OCI-LY1 (cell line): ENCODE measurements around the gene HOXC11.

ENCODE experiments used
- H2AFZ ChIP-seq: fragments of 200-600 bp; sonication (generic), shearing (Covaris generic); 2 replicates; pipeline ENCODE4 v1.6.0; 2014; ENCODE audit warnings: antibody characterized with exemption, mild to moderate bottlenecking, low read length
- H3F3A ChIP-seq: fragments of 200-600 bp; sonication (generic), shearing (Covaris generic); 2 replicates; pipeline ENCODE4 v1.6.0; 2014; ENCODE audit warnings: mild to moderate bottlenecking, antibody characterized with exemption, low read length, moderate library complexity; ENCODE audit not compliant: insufficient read depth
- H3K27ac ChIP-seq: fragments of 200-600 bp; sonication (generic); 2 replicates; pipeline ENCODE4 v1.5.1; 2014; ENCODE audit warnings: low read length, mixed run types, mild to moderate bottlenecking, low read depth; ENCODE audit not compliant: poor library complexity, severe bottlenecking
- H3K27me3 ChIP-seq: fragments of 200-600 bp; sonication (generic); 2 replicates; pipeline ENCODE4 v1.6.0; 2014; ENCODE audit warnings: antibody characterized with exemption, mild to moderate bottlenecking, low read length, moderate library complexity; ENCODE audit not compliant: insufficient read depth
- H3K36me3 ChIP-seq: fragments of 200-600 bp; sonication (generic); 2 replicates; pipeline ENCODE4 v1.6.1; 2014; ENCODE audit warnings: mild to moderate bottlenecking, antibody characterized with exemption, low read length, moderate library complexity, mixed read lengths; ENCODE audit not compliant: insufficient read depth
- H3K4me1 ChIP-seq: fragments of 200-600 bp; sonication (generic); 2 replicates; pipeline ENCODE4 v1.5.1; 2014; ENCODE audit warnings: mild to moderate bottlenecking, low read length, moderate library complexity; ENCODE audit not compliant: insufficient read depth, severe bottlenecking
- H3K4me2 ChIP-seq: fragments of 200-600 bp; sonication (generic), shearing (Covaris generic); 2 replicates; pipeline ENCODE4 v1.6.1; 2014; ENCODE audit warnings: low read length
- H3K4me3 ChIP-seq: fragments of 200-600 bp; sonication (generic); 2 replicates; pipeline ENCODE4 v1.5.1; 2014; ENCODE audit warnings: low read length, low read depth, mild to moderate bottlenecking, mixed read lengths; ENCODE audit not compliant: poor library complexity, severe bottlenecking
- H3K79me2 ChIP-seq: fragments of 200-600 bp; shearing (Covaris generic); 2 replicates; pipeline ENCODE4 v1.6.1; 2016; ENCODE audit warnings: mixed run types, low read length, mixed read lengths; ENCODE audit not compliant: insufficient read depth
- H3K9ac ChIP-seq: fragments of 200-600 bp; sonication (generic), shearing (Covaris generic); 2 replicates; pipeline ENCODE4 v1.6.1; 2014; ENCODE audit warnings: mild to moderate bottlenecking, low read length, mixed read lengths
- H3K9me2 ChIP-seq: fragments of 200-600 bp; sonication (generic), shearing (Covaris generic); 2 replicates; pipeline ENCODE4 v1.6.1; 2014; ENCODE audit warnings: low read depth, mild to moderate bottlenecking, low read length, mixed read lengths
- H3K9me3 ChIP-seq: fragments of 200-600 bp; shearing (Covaris generic); 2 replicates; pipeline ENCODE4 v1.6.1; 2014; ENCODE audit warnings: low read length, mixed read lengths
- H4K20me1 ChIP-seq: fragments of 200-600 bp; sonication (generic), shearing (Covaris generic); 2 replicates; pipeline ENCODE4 v1.6.0; 2016; ENCODE audit warnings: mild to moderate bottlenecking, low read length; ENCODE audit not compliant: insufficient read depth
- EZH2 ChIP-seq: fragments of 200-600 bp; sonication (generic), shearing (Covaris generic); IDR thresholded peaks from 2 replicates; pipeline ENCODE4 v1.8.0; 2017; ENCODE audit warnings: borderline replicate concordance, mixed run types, mild to moderate bottlenecking, antibody characterized with exemption, low read length, moderate library complexity, mixed read lengths
- TF ChIP-seq, protein P1 (sequence below): fragments of 200-600 bp; sonication (generic), shearing (Covaris generic); IDR thresholded peaks from 2 replicates; pipeline ENCODE4 v1.5.1; 2017; ENCODE audit warnings: mild to moderate bottlenecking, antibody characterized with exemption, low read length, moderate library complexity, mixed read lengths

The HOXC11 gene

DNA sequence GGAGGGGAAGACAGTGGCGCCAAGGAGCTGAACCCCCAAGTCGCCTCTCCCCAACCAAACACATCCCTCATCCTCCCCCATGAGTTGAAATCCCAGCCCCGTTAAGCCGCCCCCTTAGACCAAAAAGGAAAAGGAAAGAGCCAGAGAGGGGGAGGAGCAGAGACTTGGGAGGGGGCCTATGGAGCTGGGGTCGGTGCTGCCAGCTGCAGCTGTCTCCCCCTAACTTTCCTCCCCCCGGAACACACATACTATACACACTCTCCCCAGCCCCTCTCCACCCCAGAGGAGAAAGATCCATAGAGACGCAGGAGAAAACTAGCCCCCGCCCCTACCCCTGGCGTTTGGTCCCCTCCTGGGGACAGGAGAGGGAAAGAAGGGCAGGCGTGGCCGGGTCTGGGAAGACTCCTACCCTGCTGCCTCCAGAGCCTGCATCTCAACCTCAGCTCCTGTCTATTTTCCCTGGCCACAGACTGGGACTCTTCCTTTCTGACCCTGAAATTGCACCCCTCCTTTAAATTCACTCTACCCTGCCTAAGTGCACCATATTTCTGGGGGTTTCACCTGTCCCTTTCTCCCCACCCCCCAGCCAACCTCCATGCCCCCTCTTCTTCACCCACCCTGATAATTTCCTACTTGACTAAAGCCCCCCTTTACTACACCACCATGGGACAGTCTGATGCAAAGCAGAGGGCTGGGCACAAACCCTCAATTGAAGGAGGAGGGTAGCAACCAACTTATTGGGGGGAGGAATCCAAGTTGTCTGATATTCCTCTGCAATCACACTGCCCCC lies 25.4 kb downstream of the HOXC11 start:
- H3K27ac ChIP-seq = no peak overlapping the region
- H3F3A ChIP-seq = no peaks in the 10 kb centered on the region
- TF ChIP-seq, protein P1, sequence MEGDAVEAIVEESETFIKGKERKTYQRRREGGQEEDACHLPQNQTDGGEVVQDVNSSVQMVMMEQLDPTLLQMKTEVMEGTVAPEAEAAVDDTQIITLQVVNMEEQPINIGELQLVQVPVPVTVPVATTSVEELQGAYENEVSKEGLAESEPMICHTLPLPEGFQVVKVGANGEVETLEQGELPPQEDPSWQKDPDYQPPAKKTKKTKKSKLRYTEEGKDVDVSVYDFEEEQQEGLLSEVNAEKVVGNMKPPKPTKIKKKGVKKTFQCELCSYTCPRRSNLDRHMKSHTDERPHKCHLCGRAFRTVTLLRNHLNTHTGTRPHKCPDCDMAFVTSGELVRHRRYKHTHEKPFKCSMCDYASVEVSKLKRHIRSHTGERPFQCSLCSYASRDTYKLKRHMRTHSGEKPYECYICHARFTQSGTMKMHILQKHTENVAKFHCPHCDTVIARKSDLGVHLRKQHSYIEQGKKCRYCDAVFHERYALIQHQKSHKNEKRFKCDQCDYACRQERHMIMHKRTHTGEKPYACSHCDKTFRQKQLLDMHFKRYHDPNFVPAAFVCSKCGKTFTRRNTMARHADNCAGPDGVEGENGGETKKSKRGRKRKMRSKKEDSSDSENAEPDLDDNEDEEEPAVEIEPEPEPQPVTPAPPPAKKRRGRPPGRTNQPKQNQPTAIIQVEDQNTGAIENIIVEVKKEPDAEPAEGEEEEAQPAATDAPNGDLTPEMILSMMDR = no peak
- TF ChIP-seq EZH2 = no peak
- no peak overlapping the region for H3K4me3 ChIP-seq
- H3K9me2 ChIP-seq = no peaks in the 10 kb centered on the region
- H3K9ac ChIP-seq = no peak overlapping the region
- no peaks in the 10 kb centered on the region for H3K9me3 ChIP-seq
- no peak overlapping the region for H2AFZ ChIP-seq
- H3K4me2 ChIP-seq = no peak overlapping the region
- peaks cover 16% of the 10 kb centered on the region for H3K27me3 ChIP-seq
- H3K36me3 ChIP-seq = no peaks in the 10 kb centered on the region
- no peaks in the 10 kb centered on the region for H3K4me1 ChIP-seq
- no peaks in the 10 kb centered on the region for H4K20me1 ChIP-seq
- H3K79me2 ChIP-seq = no peaks in the 10 kb centered on the region

DNA sequence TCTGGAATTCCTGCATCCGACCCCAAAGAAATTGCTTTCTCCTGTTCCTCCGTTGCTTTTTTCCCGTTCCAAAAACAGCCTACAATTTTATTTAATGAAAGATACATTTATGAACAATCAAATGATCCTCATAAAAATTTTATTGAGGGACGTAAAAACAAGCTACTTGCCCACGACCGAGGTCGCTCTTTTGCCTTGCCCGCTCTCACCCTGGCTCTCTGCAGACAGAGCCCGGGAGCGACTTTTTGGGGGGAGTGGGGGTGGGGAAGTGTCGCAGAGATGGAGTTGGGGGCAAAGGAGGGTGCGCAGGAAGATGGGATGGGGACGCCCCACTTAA lies 25.9 kb downstream of the HOXC11 start:
- Histone ChIP-seq H3K4me3 (no peak overlapping the region), H3K9ac (no peak overlapping the region), H3K4me2 (no peak overlapping the region), H3K9me2 (no peaks in the 10 kb centered on the region), H3K36me3 (no peaks in the 10 kb centered on the region), H2AFZ (no peak overlapping the region), H3F3A (no peaks in the 10 kb centered on the region), H3K79me2 (no peaks in the 10 kb centered on the region), H4K20me1 (no peaks in the 10 kb centered on the region), H3K27me3 (peaks cover 16% of the 10 kb centered on the region; the same call in 1 of the 2 replicates), H3K4me1 (no peaks in the 10 kb centered on the region), H3K27ac (no peak overlapping the region), H3K9me3 (no peaks in the 10 kb centered on the region)
- TF ChIP-seq EZH2 = no peak
- TF ChIP-seq, protein P1 = no peak

DNA sequence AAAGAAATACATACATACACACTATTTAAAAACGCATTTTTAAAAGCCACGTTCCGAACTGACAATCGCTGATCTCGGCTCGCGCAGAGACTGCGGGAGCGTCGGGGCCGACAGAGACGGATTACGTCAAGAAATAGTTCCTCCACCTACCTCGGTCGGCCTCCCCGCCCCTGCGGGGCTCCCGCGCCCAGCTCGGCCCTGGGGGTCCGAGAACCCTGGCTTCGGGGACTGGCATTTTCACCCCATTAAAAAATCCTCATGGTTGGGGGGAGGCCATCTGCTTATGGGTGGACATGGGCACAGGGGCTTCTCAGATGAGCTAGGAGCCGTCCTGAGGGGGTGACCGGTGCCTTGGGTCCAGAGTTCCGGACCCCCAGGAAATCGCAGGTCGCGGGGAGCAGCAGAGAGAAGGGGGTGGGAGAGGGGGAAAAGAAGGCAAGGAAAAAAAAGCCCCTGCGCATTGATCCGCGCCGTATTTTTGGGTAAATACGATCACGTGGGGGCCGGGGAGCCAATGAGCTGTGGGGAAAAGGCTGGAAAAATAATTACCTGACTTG lies 26.7 kb downstream of the HOXC11 start:
- Histone ChIP-seq H3K4me3 (no peak overlapping the region), H2AFZ (no peak overlapping the region), H3K4me2 (no peak overlapping the region)

More for the DNA sequence above, 26.7 kb downstream of the HOXC11 start:
- no peaks in the 10 kb centered on the region for H3K36me3 ChIP-seq
- H3K9me3 ChIP-seq = no peaks in the 10 kb centered on the region
- H3K9ac ChIP-seq = no peak overlapping the region
- peaks cover 16% of the 10 kb centered on the region; the same call in 1 of the 2 replicates for H3K27me3 ChIP-seq
- no peaks in the 10 kb centered on the region for H3K79me2 ChIP-seq
- no peaks in the 10 kb centered on the region for H4K20me1 ChIP-seq
- TF ChIP-seq, protein P1 = no peak
- TF ChIP-seq EZH2 = no peak
- H3K27ac ChIP-seq = no peak overlapping the region
- no peaks in the 10 kb centered on the region for H3K9me2 ChIP-seq
- no peaks in the 10 kb centered on the region for H3K4me1 ChIP-seq
- H3F3A ChIP-seq = no peaks in the 10 kb centered on the region
